Endothelial cell of umbilical vein (primary cell): ENCODE results near the gene CHCHD5.

Source experiments
- CTCF ChIP-seq, 2 donors: IDR thresholded peaks; 1 replicate in 1 of 2; 2 replicates in 1 of 2; pipeline ENCODE4 v1.5.1; 2011; ENCODE audit warnings: low read length in 2 of 2, mild to moderate bottlenecking in 2 of 2, moderate library complexity in 2 of 2, control low read depth in 1 of 2, inconsistent platforms in 1 of 2, low read depth in 1 of 2; ENCODE audit not compliant: insufficient read depth in 1 of 2; ENCODE audit errors: extremely low read depth in 1 of 2
- EZH2 ChIP-seq: IDR thresholded peaks from 2 replicates; pipeline ENCODE4 v1.6.1; 2012; ENCODE audit warnings: borderline replicate concordance, low read depth, mild to moderate bottlenecking, moderate library complexity, low read length, inconsistent platforms; ENCODE audit not compliant: severe bottlenecking
- GATA2 ChIP-seq: IDR thresholded peaks from 2 replicates; pipeline ENCODE4 v1.7.0; 2011; ENCODE audit warnings: low read depth, mild to moderate bottlenecking, moderate library complexity, mixed read lengths, low read length; ENCODE audit not compliant: insufficient read length, insufficient read depth
- JUN ChIP-seq: IDR thresholded peaks from 2 replicates; pipeline ENCODE4 v1.6.1; 2011; ENCODE audit warnings: borderline replicate concordance, low read depth; ENCODE audit not compliant: insufficient read length, insufficient read depth
- MAX ChIP-seq: IDR thresholded peaks from 2 replicates; pipeline ENCODE4 v1.6.1; 2011; ENCODE audit not compliant: insufficient read depth, insufficient read length
- MYC ChIP-seq: IDR thresholded peaks from one replicate; pipeline ENCODE4 v1.6.1; 2011; ENCODE audit warnings: mild to moderate bottlenecking, low read depth, low read length
- POLR2A ChIP-seq: IDR thresholded peaks from 2 replicates; pipeline ENCODE4 v1.6.1; 2012; ENCODE audit warnings: low read depth, mild to moderate bottlenecking, control low read depth, low read length
- POLR2AphosphoS5 ChIP-seq: IDR thresholded peaks from 2 replicates; pipeline ENCODE4 v1.6.1; 2012; ENCODE audit warnings: low read depth, mild to moderate bottlenecking, control low read depth, low read length, moderate library complexity; ENCODE audit not compliant: insufficient read depth

GRCh38 chr2:112572005-112572404 lies 12.4 kb upstream of the CHCHD5 start:
- TF ChIP-seq CTCF (IDR thresholded peaks at IDR 0.05; ENCODE audit: extremely low read depth in 1 of 2, insufficient read depth in 1 of 2, low read depth in 1 of 2, low read length in 2 of 2), result no peak
- TF ChIP-seq MYC, result no peak
- no peak for TF ChIP-seq POLR2A
- no peak for TF ChIP-seq POLR2AphosphoS5
- TF ChIP-seq EZH2, result no peak
- TF ChIP-seq JUN, result no peak
- no peak for TF ChIP-seq MAX
- no peak for TF ChIP-seq GATA2
